Measurements from ENCODE around the gene SMCO4. TPM values are rescaled to one million over a fixed set of nuclear protein-coding genes. Genes with fewer than 3 reads are reported as not detected.

SMCO4 gene
- total RNA-seq, 1 donor from 2014 or later: 29.3 TPM

DNA sequence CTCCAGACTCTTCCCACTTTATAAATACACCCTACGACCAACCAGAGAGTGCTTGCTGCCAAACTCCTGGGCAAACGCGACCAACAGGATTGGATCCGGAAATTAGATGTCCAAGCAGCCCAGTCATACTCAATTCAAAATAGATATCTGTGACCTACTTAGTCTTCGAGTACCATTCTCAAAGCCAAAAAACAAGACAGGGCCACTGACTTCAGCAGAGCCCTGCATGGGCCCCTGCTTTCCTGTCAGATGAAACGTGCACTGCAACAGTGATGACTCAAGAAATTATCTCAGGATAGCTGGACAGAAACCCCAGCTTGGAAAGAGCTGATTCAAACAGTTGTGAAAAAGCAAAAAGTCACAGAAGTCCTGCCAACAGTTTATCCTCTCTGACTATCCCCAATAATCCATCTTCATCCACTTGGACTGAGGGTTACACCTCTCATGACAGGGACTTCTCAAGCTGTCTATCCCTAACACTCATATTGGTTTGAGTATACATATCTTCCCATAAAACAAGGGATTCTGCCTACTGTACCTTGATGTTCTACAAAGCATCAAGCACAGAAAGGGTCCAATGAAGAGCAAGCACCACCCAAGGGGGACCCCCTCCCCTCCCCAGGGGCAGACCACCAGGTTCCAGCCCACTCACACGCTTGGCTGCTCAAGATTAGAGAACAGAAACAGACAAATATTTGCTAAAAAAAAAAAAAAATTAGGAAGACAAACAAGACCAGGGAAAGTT lies 17.4 kb downstream of the SMCO4 start:
- TF ChIP-seq EZH2 (IDR thresholded peaks at IDR 0.05; ENCODE audit: insufficient read depth, low read length): no peak
- TF ChIP-seq, protein P1, sequence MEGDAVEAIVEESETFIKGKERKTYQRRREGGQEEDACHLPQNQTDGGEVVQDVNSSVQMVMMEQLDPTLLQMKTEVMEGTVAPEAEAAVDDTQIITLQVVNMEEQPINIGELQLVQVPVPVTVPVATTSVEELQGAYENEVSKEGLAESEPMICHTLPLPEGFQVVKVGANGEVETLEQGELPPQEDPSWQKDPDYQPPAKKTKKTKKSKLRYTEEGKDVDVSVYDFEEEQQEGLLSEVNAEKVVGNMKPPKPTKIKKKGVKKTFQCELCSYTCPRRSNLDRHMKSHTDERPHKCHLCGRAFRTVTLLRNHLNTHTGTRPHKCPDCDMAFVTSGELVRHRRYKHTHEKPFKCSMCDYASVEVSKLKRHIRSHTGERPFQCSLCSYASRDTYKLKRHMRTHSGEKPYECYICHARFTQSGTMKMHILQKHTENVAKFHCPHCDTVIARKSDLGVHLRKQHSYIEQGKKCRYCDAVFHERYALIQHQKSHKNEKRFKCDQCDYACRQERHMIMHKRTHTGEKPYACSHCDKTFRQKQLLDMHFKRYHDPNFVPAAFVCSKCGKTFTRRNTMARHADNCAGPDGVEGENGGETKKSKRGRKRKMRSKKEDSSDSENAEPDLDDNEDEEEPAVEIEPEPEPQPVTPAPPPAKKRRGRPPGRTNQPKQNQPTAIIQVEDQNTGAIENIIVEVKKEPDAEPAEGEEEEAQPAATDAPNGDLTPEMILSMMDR (IDR thresholded peaks at IDR 0.05; ENCODE audit: insufficient read depth, low read depth, low read length): no peak
- H3K79me2 ChIP-seq (ENCODE audit: insufficient read depth, low read length): peaks cover 9% of the 10 kb centered on the region
- no peaks in the 10 kb centered on the region for H3K27me3 Mint-ChIP-seq (ENCODE audit: low read depth, unreplicated experiment)
- peak overlapping the region; percentile 56 for H3K4me3 Mint-ChIP-seq (ENCODE audit: unreplicated experiment)
- no peak overlapping the region for H3K27ac ChIP-seq (ENCODE audit: low read depth, low read length)
- FAIRE-seq (peak; percentile 32), DNase-seq (ENCODE audit: low read depth) (peak; percentile 39)
- H3K4me3 ChIP-seq (ENCODE audit: insufficient read depth, low read depth, low read length): no peak overlapping the region
- H3K9me3 Mint-ChIP-seq (ENCODE audit: unreplicated experiment): no peaks in the 10 kb centered on the region
- no peak overlapping the region for H3K4me2 ChIP-seq (ENCODE audit: low read length)
- no peaks in the 10 kb centered on the region for H3K36me3 ChIP-seq (ENCODE audit: insufficient read depth, low read length)
- H3K4me1 ChIP-seq (ENCODE audit: insufficient read depth, low read length): peaks cover 16% of the 10 kb centered on the region
- no peaks in the 10 kb centered on the region for H3K9me3 ChIP-seq (ENCODE audit: insufficient read depth, low read depth, low read length)
- H3K9ac ChIP-seq (ENCODE audit: low read length): no peak overlapping the region
- H3K36me3 Mint-ChIP-seq (ENCODE audit: low read depth, unreplicated experiment): peaks cover 11% of the 10 kb centered on the region
- H3K27me3 ChIP-seq (ENCODE audit: insufficient read depth, low read length): no peaks in the 10 kb centered on the region
- peaks cover 53% of the 10 kb centered on the region for H4K20me1 ChIP-seq (ENCODE audit: insufficient read depth, low read length)
- peak overlapping the region; percentile 67 for H3K27ac Mint-ChIP-seq (ENCODE audit: unreplicated experiment)
- H2AFZ ChIP-seq (ENCODE audit: low read depth, low read length): no peak overlapping the region
- peaks cover 70% of the 10 kb centered on the region for H3K4me1 Mint-ChIP-seq (ENCODE audit: low read depth, unreplicated experiment)

DNA sequence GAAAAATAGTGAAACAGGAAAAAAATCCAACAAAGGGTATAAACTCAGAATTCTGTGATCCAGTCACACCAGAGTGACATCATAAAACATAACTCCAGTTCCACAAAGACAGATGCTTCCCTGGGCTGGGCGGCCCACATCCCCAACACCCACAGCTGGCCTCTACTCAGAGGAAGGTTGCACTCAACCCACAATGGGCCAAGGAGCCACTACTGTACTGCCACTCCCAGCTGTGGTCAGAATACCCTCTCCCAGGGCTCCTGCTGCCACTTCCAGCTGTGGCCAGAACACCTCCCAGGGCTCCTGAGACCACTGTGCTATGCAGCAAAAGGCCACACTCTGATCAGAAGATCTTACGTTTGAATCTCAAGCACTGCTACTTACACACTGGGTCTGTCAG lies 18.3 kb downstream of the SMCO4 start:
- H3K27ac Mint-ChIP-seq (ENCODE audit: unreplicated experiment): peak overlapping the region; percentile 63
- FAIRE-seq: no peak

More for the DNA sequence above, 18.3 kb downstream of the SMCO4 start:
- Histone ChIP-seq H4K20me1 (ENCODE audit: insufficient read depth, low read length) (peaks cover 49% of the 10 kb centered on the region), H3K4me2 (ENCODE audit: low read length) (no peak overlapping the region), H3K9ac (ENCODE audit: low read length) (no peak overlapping the region), H2AFZ (ENCODE audit: low read depth, low read length) (no peak overlapping the region), H3K79me2 (ENCODE audit: insufficient read depth, low read length) (peaks cover 9% of the 10 kb centered on the region), H3K36me3 (ENCODE audit: insufficient read depth, low read length) (no peaks in the 10 kb centered on the region), H3K27ac (ENCODE audit: low read depth, low read length) (no peak overlapping the region), H3K4me1 (ENCODE audit: insufficient read depth, low read length) (peaks cover 9% of the 10 kb centered on the region), H3K27me3 (ENCODE audit: insufficient read depth, low read length) (no peaks in the 10 kb centered on the region), H3K9me3 (ENCODE audit: insufficient read depth, low read depth, low read length) (no peaks in the 10 kb centered on the region), H3K4me3 (ENCODE audit: insufficient read depth, low read depth, low read length) (no peak overlapping the region)
- Mint-ChIP-seq H3K4me1 (ENCODE audit: low read depth, unreplicated experiment) (peaks cover 61% of the 10 kb centered on the region), H3K27me3 (ENCODE audit: low read depth, unreplicated experiment) (no peaks in the 10 kb centered on the region), H3K9me3 (ENCODE audit: unreplicated experiment) (no peaks in the 10 kb centered on the region), H3K4me3 (ENCODE audit: unreplicated experiment) (peak overlapping the region; percentile 8), H3K36me3 (ENCODE audit: low read depth, unreplicated experiment) (peaks cover 11% of the 10 kb centered on the region)
- no peak for TF ChIP-seq EZH2 (IDR thresholded peaks at IDR 0.05; ENCODE audit: insufficient read depth, low read length)
- TF ChIP-seq, protein P1 (IDR thresholded peaks at IDR 0.05; ENCODE audit: insufficient read depth, low read depth, low read length): no peak
- no peak for DNase-seq (ENCODE audit: low read depth)
